Measurements from ENCODE around the gene NQO1. TPM values are rescaled to one million over a fixed set of nuclear protein-coding genes. Genes with fewer than 3 reads are reported as not detected.

NQO1 gene
- total RNA-seq, 4 donors from 2014 or later, result 39.1 to 59.8 (median 49.4) TPM

- H3K4me1 ChIP-seq, result no peaks in the 10 kb centered on the region
- no peak overlapping the region for H3K27ac ChIP-seq
- intact Hi-C loops (cut with DNase I; ENCODE audit: low total_unique reads), result no loop called here
- TF ChIP-seq POLR2A (IDR thresholded peaks at IDR 0.05), result no peak
- TF ChIP-seq CTCF (IDR thresholded peaks at IDR 0.05 in 4 of 5, conservative IDR thresholded peaks at IDR 0.05 in 1 of 5), result no peak
- no peak overlapping the region for H3K4me3 ChIP-seq
- H3K9me3 ChIP-seq, result no peaks in the 10 kb centered on the region
- peaks cover 0 to 50% of the 10 kb centered on the region in 2 donors for H3K36me3 ChIP-seq
- ATAC-seq (no peak), DNase-seq (no peak)
- in situ Hi-C loops (cut with MboI; ENCODE audit: low sequenced_read_pairs in 4 of 4), result loop anchor here in 1 of 4 donors (5.0 kb wide), 1 partner anchor 40 kb away; the partner anchor contains the start of gene NOB1
- no peaks in the 10 kb centered on the region for H3K27me3 ChIP-seq
Observed at GRCh38 chr16:69712277-69712676, 14.1 kb downstream of the NQO1 start.

- intact Hi-C loops (cut with DNase I; ENCODE audit: low total_unique reads), result no loop called here
- no peak for TF ChIP-seq CTCF (IDR thresholded peaks at IDR 0.05 in 4 of 5, conservative IDR thresholded peaks at IDR 0.05 in 1 of 5)
- TF ChIP-seq POLR2A (IDR thresholded peaks at IDR 0.05), result no peak
- DNase-seq, result no peak
- H3K4me1 ChIP-seq, result no peaks in the 10 kb centered on the region
- no peak overlapping the region for H3K27ac ChIP-seq
- H3K27me3 ChIP-seq, result no peaks in the 10 kb centered on the region
- H3K36me3 ChIP-seq, result peaks cover 0 to 40% of the 10 kb centered on the region in 2 donors
- no peaks in the 10 kb centered on the region for H3K9me3 ChIP-seq
- ATAC-seq, result no peak
- H3K4me3 ChIP-seq, result no peak overlapping the region
- in situ Hi-C loops (cut with MboI; ENCODE audit: low sequenced_read_pairs in 4 of 4), result loop anchor here in 1 of 4 donors (5.0 kb wide), 1 partner anchor 41 kb away; the partner anchor contains the start of gene NOB1
Observed at GRCh38 chr16:69711115-69711740, 15.1 kb downstream of the NQO1 start.

GRCh38 chr16:69709456-69710084 is 16.8 kb downstream of the NQO1 start:
- TF ChIP-seq POLR2A (IDR thresholded peaks at IDR 0.05) (no peak), CTCF (IDR thresholded peaks at IDR 0.05 in 4 of 5, conservative IDR thresholded peaks at IDR 0.05 in 1 of 5) (peak; percentile 59 to 73 (median 70))
- intact Hi-C loops (cut with DNase I; ENCODE audit: low total_unique reads) (loop anchor here (1.0 to 5.0 kb wide), 2 partner anchors 45 to 312 kb away; partner anchors contain the start of gene NOB1), in situ Hi-C loops (cut with MboI; ENCODE audit: low sequenced_read_pairs in 4 of 4) (loop anchor here in 1 of 4 donors (5.0 kb wide), 1 partner anchor 43 kb away; the partner anchor contains the start of gene NOB1)
- Histone ChIP-seq H3K4me1 (no peaks in the 10 kb centered on the region), H3K9me3 (no peaks in the 10 kb centered on the region), H3K36me3 (peaks cover 0 to 35% of the 10 kb centered on the region in 2 donors), H3K27me3 (no peaks in the 10 kb centered on the region), H3K27ac (no peak overlapping the region), H3K4me3 (no peak overlapping the region)
- ATAC-seq (peak in 1 of 2 donors; percentile 74), DNase-seq (no peak)

GRCh38 chr16:69707920-69708683 is 18.3 kb downstream of the NQO1 start:
- H3K36me3 ChIP-seq, result peaks cover 0 to 39% of the 10 kb centered on the region in 2 donors

More at GRCh38 chr16:69707920-69708683, 18.3 kb downstream of the NQO1 start:
- Histone ChIP-seq H3K4me3 (no peak overlapping the region), H3K27me3 (no peaks in the 10 kb centered on the region), H3K9me3 (no peaks in the 10 kb centered on the region), H3K4me1 (no peaks in the 10 kb centered on the region), H3K27ac (no peak overlapping the region)
- ATAC-seq (no peak), DNase-seq (no peak)
- intact Hi-C loops (cut with DNase I; ENCODE audit: low total_unique reads) (loop anchor here (5.0 kb wide), 1 partner anchor 311 kb away; no protein-coding TSS in a partner anchor), in situ Hi-C loops (cut with MboI; ENCODE audit: low sequenced_read_pairs in 4 of 4) (no loop called here)
- TF ChIP-seq POLR2A (IDR thresholded peaks at IDR 0.05), result no peak

Data from gastrocnemius medialis (tissue), 4 donors.